ENCODE measurements around the gene CTF1. TPM values are rescaled to one million over a fixed set of nuclear protein-coding genes. Genes with fewer than 3 reads are reported as not detected.

Gene CTF1
- total RNA-seq, 1 experiment from 2014 or later = 1.4 TPM

- Histone ChIP-seq H3K4me1 (ENCODE audit: control insufficient read depth in 1 of 2, insufficient read depth in 2 of 2, low read length in 2 of 2) (no peaks in the 10 kb centered on the region), H3K9ac (ENCODE audit: low read length) (no peak overlapping the region), H3K27ac (ENCODE audit: low read depth, low read length) (no peak overlapping the region), H3K27me3 (ENCODE audit: insufficient read depth, low read length) (no peaks in the 10 kb centered on the region), H3K36me3 (ENCODE audit: control insufficient read depth in 1 of 2, insufficient read depth in 2 of 2, low read length in 2 of 2) (no peaks in the 10 kb centered on the region), H4K20me1 (ENCODE audit: insufficient read depth) (no peaks in the 10 kb centered on the region), H2AFZ (ENCODE audit: low read depth, low read length, poor library complexity, severe bottlenecking) (no peak overlapping the region), H3K4me3 (replicated peaks in 1 of 2; ENCODE audit: low read depth in 1 of 2, low read length in 2 of 2) (no peak overlapping the region), H3K9me2 (ENCODE audit: insufficient read depth) (no peaks in the 10 kb centered on the region), H3K9me3 (ENCODE audit: control insufficient read depth in 1 of 2, insufficient read depth in 1 of 2, low read depth in 1 of 2, low read length in 2 of 2) (peaks cover 0 to 6% of the 10 kb centered on the region in 2 experiments; a peak in 2 of 4 replicates), H3K79me2 (ENCODE audit: insufficient read depth, low read length) (no peaks in the 10 kb centered on the region), H3K4me2 (ENCODE audit: low read length) (no peak overlapping the region)
- ChIA-PET CTCF (interaction anchor here (1.2 to 1.4 kb wide), 2 partner anchors 21 to 52 kb away, joined by 3 to 5 read pairs; no protein-coding TSS in a partner anchor), POLR2A (no interaction called here), RAD21 (ENCODE audit: low non-redundant PET in 1 of 2, low total read pairs in 2 of 2, uncharacterized antibody in 2 of 2, unreplicated experiment in 2 of 2) (no interaction called here)
- ATAC-seq (no peak), DNase-seq (ENCODE audit: low read depth, low spot score) (no peak)
- no TSS peak for BruUV-seq (replicated peaks)
- TF ChIP-seq ELF1 (IDR thresholded peaks at IDR 0.05; ENCODE audit: borderline replicate concordance, low read depth) = no peak
- no peak for TF ChIP-seq CBX3 (IDR thresholded peaks at IDR 0.05; ENCODE audit: low read depth)
- no peak for TF ChIP-seq YY1 (IDR thresholded peaks at IDR 0.05; ENCODE audit: extremely low read depth, insufficient replicate concordance, low read depth, low read length)
- TF ChIP-seq, protein P1, sequence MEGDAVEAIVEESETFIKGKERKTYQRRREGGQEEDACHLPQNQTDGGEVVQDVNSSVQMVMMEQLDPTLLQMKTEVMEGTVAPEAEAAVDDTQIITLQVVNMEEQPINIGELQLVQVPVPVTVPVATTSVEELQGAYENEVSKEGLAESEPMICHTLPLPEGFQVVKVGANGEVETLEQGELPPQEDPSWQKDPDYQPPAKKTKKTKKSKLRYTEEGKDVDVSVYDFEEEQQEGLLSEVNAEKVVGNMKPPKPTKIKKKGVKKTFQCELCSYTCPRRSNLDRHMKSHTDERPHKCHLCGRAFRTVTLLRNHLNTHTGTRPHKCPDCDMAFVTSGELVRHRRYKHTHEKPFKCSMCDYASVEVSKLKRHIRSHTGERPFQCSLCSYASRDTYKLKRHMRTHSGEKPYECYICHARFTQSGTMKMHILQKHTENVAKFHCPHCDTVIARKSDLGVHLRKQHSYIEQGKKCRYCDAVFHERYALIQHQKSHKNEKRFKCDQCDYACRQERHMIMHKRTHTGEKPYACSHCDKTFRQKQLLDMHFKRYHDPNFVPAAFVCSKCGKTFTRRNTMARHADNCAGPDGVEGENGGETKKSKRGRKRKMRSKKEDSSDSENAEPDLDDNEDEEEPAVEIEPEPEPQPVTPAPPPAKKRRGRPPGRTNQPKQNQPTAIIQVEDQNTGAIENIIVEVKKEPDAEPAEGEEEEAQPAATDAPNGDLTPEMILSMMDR (IDR thresholded peaks at IDR 0.05 in 2 of 3, conservative IDR thresholded peaks at IDR 0.05 in 1 of 3; ENCODE audit: borderline replicate concordance in 1 of 3, insufficient read depth in 1 of 3, low read depth in 2 of 3, low read length in 2 of 3) = no peak
- TF ChIP-seq EGR1 (IDR thresholded peaks at IDR 0.05; ENCODE audit: low read depth) = no peak
- TF ChIP-seq ZBTB33 (IDR thresholded peaks at IDR 0.05; ENCODE audit: extremely low read depth, insufficient replicate concordance, low read length) = no peak
- TF ChIP-seq SRF (IDR thresholded peaks at IDR 0.05; ENCODE audit: low read depth) = no peak
- TF ChIP-seq RAD21 (IDR thresholded peaks at IDR 0.05; ENCODE audit: low read depth) = no peak
- TF ChIP-seq, protein P2, sequence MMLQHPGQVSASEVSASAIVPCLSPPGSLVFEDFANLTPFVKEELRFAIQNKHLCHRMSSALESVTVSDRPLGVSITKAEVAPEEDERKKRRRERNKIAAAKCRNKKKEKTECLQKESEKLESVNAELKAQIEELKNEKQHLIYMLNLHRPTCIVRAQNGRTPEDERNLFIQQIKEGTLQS (IDR thresholded peaks at IDR 0.05) = no peak
- TF ChIP-seq POLR2AphosphoS5 (IDR thresholded peaks at IDR 0.05; ENCODE audit: low read depth, low read length) = no peak
- TF ChIP-seq FOSL1 (IDR thresholded peaks at IDR 0.05; ENCODE audit: low read depth) = no peak
- TF ChIP-seq REST (IDR thresholded peaks at IDR 0.05; ENCODE audit: low read depth) = no peak
- no peak for TF ChIP-seq EZH2 (IDR thresholded peaks at IDR 0.05)
- no peak for TF ChIP-seq SP1 (IDR thresholded peaks at IDR 0.05; ENCODE audit: low read depth)
- no peak for TF ChIP-seq ZNF274 (IDR thresholded peaks at IDR 0.05; ENCODE audit: low read depth, low read length)
- no peak for TF ChIP-seq TCF7L2 (IDR thresholded peaks at IDR 0.05; ENCODE audit: borderline replicate concordance, extremely low read depth, insufficient read depth, insufficient read length)
- no peak for TF ChIP-seq ZFX (IDR thresholded peaks at IDR 0.05)
- no peak for TF ChIP-seq SIN3A (IDR thresholded peaks at IDR 0.05; ENCODE audit: low read depth)
- TF ChIP-seq JUND (IDR thresholded peaks at IDR 0.05) = no peak
- intact Hi-C loops (cut with micrococcal nuclease) = no loop called here
These were observed 30.4 kb upstream of the CTF1 start for GRCh38 chr16:30866031-30866430.

Data from HCT116 (cell line).